ENCODE measurements around the gene VRK2. TPM values are rescaled to one million over a fixed set of nuclear protein-coding genes. Genes with fewer than 3 reads are reported as not detected.

Gene VRK2
- total and polyA plus RNA-seq, 10 donors, result 7.4 to 25.4 (median 22.7) TPM

- peaks cover 0 to 56% (median 2%) of the 10 kb centered on the region in 6 donors for H3K36me3 ChIP-seq
- no peak overlapping the region for H3K27ac ChIP-seq
- H3K4me3 ChIP-seq, result no peak overlapping the region
- intact Hi-C loops (cut with DNase I; ENCODE audit: low total_unique reads), result no loop called here
- no peaks in the 10 kb centered on the region for H3K27me3 ChIP-seq (replicated peaks in 1 of 7)
- no peak for TF ChIP-seq POLR2A (IDR thresholded peaks at IDR 0.05)
- TF ChIP-seq POLR2AphosphoS5 (IDR thresholded peaks at IDR 0.05), result no peak
- no peak for TF ChIP-seq CTCF (IDR thresholded peaks at IDR 0.05 in 8 of 11, conservative IDR thresholded peaks at IDR 0.05 in 3 of 11)
- 76 to 94% (median 89%) methylated on average over 1 of the region's 1 CpG for WGBS, 5 donors
- DNase-seq, result no peak
- H3K4me1 ChIP-seq, result no peaks in the 10 kb centered on the region
- no peaks in the 10 kb centered on the region for H3K9me3 ChIP-seq
Observed at GRCh38 chr2:58146707-58147106, 100.1 kb downstream of the VRK2 start.

GRCh38 chr2:58155160-58155778, 108.7 kb downstream of the VRK2 start:
- Histone ChIP-seq H3K27ac (no peak overlapping the region), H3K9me3 (peaks cover 0 to 12% (median 0%) of the 10 kb centered on the region in 8 donors), H3K4me3 (no peak overlapping the region), H3K27me3 (replicated peaks in 1 of 7) (no peaks in the 10 kb centered on the region), H3K36me3 (peaks cover 0 to 63% (median 25%) of the 10 kb centered on the region in 6 donors), H3K4me1 (no peaks in the 10 kb centered on the region)
- TF ChIP-seq POLR2A (IDR thresholded peaks at IDR 0.05) (no peak), POLR2AphosphoS5 (IDR thresholded peaks at IDR 0.05) (no peak), CTCF (IDR thresholded peaks at IDR 0.05 in 8 of 11, conservative IDR thresholded peaks at IDR 0.05 in 3 of 11) (no peak)
- 93 to 100% (median 97%) methylated on average over 6 to 7 of the region's 7 CpGs for WGBS, 5 donors
- no peak for DNase-seq
- intact Hi-C loops (cut with DNase I; ENCODE audit: low total_unique reads), result no loop called here

- intact Hi-C loops (cut with DNase I; ENCODE audit: low total_unique reads), result no loop called here
- Histone ChIP-seq H3K27ac (no peak overlapping the region), H3K36me3 (peaks cover 0 to 78% (median 40%) of the 10 kb centered on the region in 6 donors), H3K9me3 (peaks cover 0 to 12% (median 0%) of the 10 kb centered on the region in 8 donors), H3K27me3 (replicated peaks in 1 of 7) (no peaks in the 10 kb centered on the region), H3K4me1 (no peaks in the 10 kb centered on the region), H3K4me3 (no peak overlapping the region)
- TF ChIP-seq POLR2AphosphoS5 (IDR thresholded peaks at IDR 0.05) (no peak), POLR2A (IDR thresholded peaks at IDR 0.05) (no peak), CTCF (IDR thresholded peaks at IDR 0.05 in 8 of 11, conservative IDR thresholded peaks at IDR 0.05 in 3 of 11) (no peak)
- no peak for DNase-seq
Observed at GRCh38 chr2:58156780-58157179, 110.2 kb downstream of the VRK2 start.

GRCh38 chr2:58157754-58158153, 111.1 kb downstream of the VRK2 start:
- H3K4me1 ChIP-seq, result no peaks in the 10 kb centered on the region
- H3K27me3 ChIP-seq (replicated peaks in 1 of 7), result no peaks in the 10 kb centered on the region
- DNase-seq, result no peak
- H3K27ac ChIP-seq, result no peak overlapping the region
- no peak overlapping the region for H3K4me3 ChIP-seq
- TF ChIP-seq CTCF (IDR thresholded peaks at IDR 0.05 in 8 of 11, conservative IDR thresholded peaks at IDR 0.05 in 3 of 11), result no peak
- H3K9me3 ChIP-seq, result peaks cover 0 to 12% (median 0%) of the 10 kb centered on the region in 8 donors
- intact Hi-C loops (cut with DNase I; ENCODE audit: low total_unique reads), result no loop called here
- peaks cover 0 to 87% (median 43%) of the 10 kb centered on the region in 6 donors for H3K36me3 ChIP-seq

Measured in spleen (tissue), 11 donors.